GM12878 (cell line): ENCODE measurements around the gene PLEKHA6. TPM values are rescaled to one million over a fixed set of nuclear protein-coding genes. Genes with fewer than 3 reads are reported as not detected.
A peak's percentile ranks its signal among the peaks of the same experiment; 100 is the strongest.

ENCODE experiments used
- ATAC-seq: fragments of 200-7000 bp; cut with Tn5 transposase; 3 replicates; pipeline ENCODE4 v1.9.1; 2020; ENCODE audit warnings: mild to moderate bottlenecking, moderate library complexity
- BruUV-seq: library from RNA; stranded (reverse); fragments of 400-500 nt; replicated peaks from 2 replicates; lab custom pipeline; 2021; lab: Mats Ljungman, UMichigan
- CTCF ChIA-PET: fragments of 300-600 bp; sonication (Branson Sonifier 250); formaldehyde crosslinking; extraction: SDS; loops from one replicate; lab custom pipeline; 2021; ENCODE audit warnings: inconsistent platforms; lab: Yijun Ruan, JAX
- POLR2A ChIA-PET: fragments of 350-600 bp; formaldehyde crosslinking; extraction: SDS; loops from one replicate; lab custom pipeline; 2021; ENCODE audit warnings: inconsistent platforms; lab: Charles Lee
- RAD21 ChIA-PET: fragments of 300-600 bp; sonication (Branson Sonifier 250); formaldehyde crosslinking; loops from one replicate; lab custom pipeline; 2023; ENCODE audit warnings: antibody characterized with exemption; ENCODE audit not compliant: unreplicated experiment; lab: Charles Lee
- SMC1A ChIA-PET: fragments of 300-600 bp; sonication (Branson Sonifier 250); formaldehyde crosslinking; loops from one replicate; lab custom pipeline; 2023; ENCODE audit not compliant: unreplicated experiment, uncharacterized antibody; lab: Charles Lee
- DNase-seq: peaks from one replicate; pipeline ENCODE4 v3.0.0-alpha.2; 2011; ENCODE audit warnings: low read depth, low spot score
- FAIRE-seq: peaks from 3 replicates; lab custom pipeline; 2011; peaks lifted over from hg19 to GRCh38; lab: Jason Lieb, UNC
- H2AFZ ChIP-seq: 2 replicates; pipeline ENCODE4 v1.6.0; 2011; ENCODE audit warnings: low read depth, low read length, control low read depth; ENCODE audit not compliant: control insufficient read depth
- H3K27ac ChIP-seq: 2 replicates; pipeline ENCODE4 v1.5.1; 2011; ENCODE audit warnings: control low read depth; ENCODE audit not compliant: control insufficient read depth, insufficient read depth
- H3K27me3 ChIP-seq, 2 experiments: replicated peaks in 1 of 2; 2 replicates each; pipeline versions ENCODE4 v1.6.0 to v1.6.1; 2011; ENCODE audit warnings: low read length in 1 of 2; ENCODE audit not compliant: control insufficient read depth in 2 of 2, insufficient read depth in 2 of 2
- H3K36me3 ChIP-seq, 2 experiments: 2 replicates each; pipeline ENCODE4 v1.5.1; 2011; ENCODE audit warnings: low read length in 1 of 2; ENCODE audit not compliant: control insufficient read depth in 2 of 2, insufficient read depth in 2 of 2
- H3K4me1 ChIP-seq: 2 replicates; pipeline ENCODE4 v1.6.1; 2011; ENCODE audit warnings: mild to moderate bottlenecking, low read length, moderate library complexity, mixed read lengths; ENCODE audit not compliant: control insufficient read depth, insufficient read depth
- H3K4me2 ChIP-seq: 2 replicates; pipeline ENCODE4 v1.6.0; 2011; ENCODE audit warnings: control low read depth; ENCODE audit not compliant: control insufficient read depth, insufficient read depth
- H3K4me3 ChIP-seq: fragments of 200-600 bp; sonication (generic); 2 replicates; pipeline ENCODE4 v1.5.1; 2016
- H3K79me2 ChIP-seq: 2 replicates; pipeline ENCODE4 v1.6.0; 2011; ENCODE audit warnings: low read length; ENCODE audit not compliant: control insufficient read depth, insufficient read depth
- H3K9ac ChIP-seq: 2 replicates; pipeline ENCODE4 v1.8.0; 2011; ENCODE audit warnings: low read length, control low read depth, mixed read lengths; ENCODE audit not compliant: control insufficient read depth, insufficient read depth
- H3K9me3 ChIP-seq: replicated peaks from 3 replicates; pipeline ENCODE4 v1.5.1; 2011; ENCODE audit warnings: mild to moderate bottlenecking, low read length; ENCODE audit not compliant: control insufficient read depth, insufficient read depth
- H4K20me1 ChIP-seq: 2 replicates; pipeline ENCODE4 v1.6.0; 2011; ENCODE audit not compliant: control insufficient read depth, insufficient read depth
- IKZF2 ChIP-seq, 2 experiments: fragments of 450-650 bp; IDR thresholded peaks; 2 replicates each; pipeline ENCODE4 v1.6.1; 2017; ENCODE audit warnings: mild to moderate bottlenecking in 2 of 2, moderate library complexity in 2 of 2
- ZNF274 ChIP-seq: IDR thresholded peaks from one replicate; pipeline ENCODE4 v1.8.0; 2011; ENCODE audit not compliant: insufficient read length, insufficient read depth
- WGBS: methylation state at CpG from one replicate; pipeline ENCODE4 v1.1.6; 2016; ENCODE audit warnings: low lambda C conversion rate; ENCODE audit not compliant: insufficient replicate concordance, insufficient coverage; ENCODE audit errors: missing lambda C conversion rate; 5-methylcytosine and 5-hydroxymethylcytosine counted together
- in situ Hi-C: fragments of 300-500 bp; cut with MboI; formaldehyde crosslinking; loops from 9 replicates; pipeline ENCODE4 v1.14.3; 2018; ENCODE audit warnings: mixed read lengths
- intact Hi-C: fragments of 100-400 bp; cut with micrococcal nuclease; formaldehyde crosslinking; loops from one replicate; pipeline ENCODE4 v1.14.2; 2022; ENCODE audit not compliant: unreplicated experiment
- polyA plus RNA-seq, 11 experiments: library from polyadenylated mRNA; depleted of rRNA in 4 of 11; unstranded in 6 of 11; stranded (reverse) in 5 of 11; fragments of >200 nt; fragmentation: Nextera tagmentation in 4 of 11; fragmentation: Illumina TruSeq in 1 of 11; extraction: Ambion mirVana in 4 of 11; extraction: Trizol in 1 of 11; gene quantifications; 1 replicate in 1 of 11; 2 replicates in 10 of 11; pipeline versions ENCODE4 v1.2.1 to v1.2.3, GENCODE V29; 2011 to 2016; ENCODE audit warnings: inconsistent platforms in 2 of 11, missing spikeins in 2 of 11, low read depth in 1 of 11
- total RNA-seq, 4 experiments: library from RNA; depleted of rRNA in 3 of 4; stranded (reverse); fragments of >200 nt in 3 of 4; fragmentation: Illumina TruSeq in 1 of 4; extraction: Trizol in 1 of 4; gene quantifications; 2 replicates each; pipeline versions ENCODE4 v1.2.1 to v1.2.3, GENCODE V29; 2013 to 2021
- TF ChIP-seq, protein P1 (sequence below): IDR thresholded peaks from 2 replicates; pipeline ENCODE4 v1.6.1; 2012; ENCODE audit warnings: mild to moderate bottlenecking, low read depth, low read length

PLEKHA6 gene
- total and polyA plus RNA-seq, 10 of the 15 experiments (the other 5 are each of a cell fraction or from before 2014, with no cell fraction given), result 0.04 to 0.81 (median 0.19) TPM; not detected in 4

DNA sequence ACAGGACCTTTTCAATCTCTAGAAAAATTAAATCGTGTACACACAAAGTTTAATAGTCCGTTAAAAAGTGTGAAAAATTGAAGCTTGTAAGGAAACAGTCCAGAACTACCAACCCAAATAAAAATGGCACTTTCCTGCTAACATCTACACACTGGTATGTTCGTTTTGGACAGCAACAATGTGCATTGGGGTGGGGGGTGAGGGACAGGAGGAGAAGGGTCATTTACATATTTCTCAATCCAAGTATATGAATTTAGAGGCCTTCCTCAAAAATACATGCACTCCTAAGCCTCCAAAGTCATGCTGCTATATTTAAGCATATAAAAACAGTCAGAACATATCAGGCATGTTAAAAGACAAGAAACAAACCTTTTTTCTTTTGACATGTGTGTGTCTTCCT lies 49.4 kb upstream of the PLEKHA6 start:
- intact Hi-C loops, result no loop called here
- peak overlapping the region; percentile 98 for H3K9ac ChIP-seq
- peak overlapping the region; percentile 92 for H3K4me2 ChIP-seq
- ChIA-PET SMC1A (interaction anchor here (1.3 to 2.3 kb wide), 5 partner anchors 10 to 97 kb away, joined by 6 to 11 read pairs (median 9); no protein-coding TSS in a partner anchor), RAD21 (interaction anchor here (0.6 to 2.6 kb wide), 6 partner anchors 12 to 85 kb away, joined by 3 to 11 read pairs (median 4); partner anchors contain the start of gene PIK3C2B), CTCF (interaction anchor here (1.0 to 4.7 kb wide), 5 partner anchors 11 to 94 kb away, joined by 3 to 73 read pairs (median 7); no protein-coding TSS in a partner anchor), POLR2A (no interaction called here)
- DNase-seq, result no peak
- H3K27ac ChIP-seq, result peak overlapping the region; percentile 99
- peaks cover 0 to 13% of the 10 kb centered on the region in 2 experiments; a peak in 3 of 4 replicates for H3K36me3 ChIP-seq
- no peaks in the 10 kb centered on the region for H3K4me1 ChIP-seq
- WGBS, result 2% methylated on average over 3 of the region's 3 CpGs
- H3K79me2 ChIP-seq, result peaks cover 77% of the 10 kb centered on the region
- TF ChIP-seq, protein P1, sequence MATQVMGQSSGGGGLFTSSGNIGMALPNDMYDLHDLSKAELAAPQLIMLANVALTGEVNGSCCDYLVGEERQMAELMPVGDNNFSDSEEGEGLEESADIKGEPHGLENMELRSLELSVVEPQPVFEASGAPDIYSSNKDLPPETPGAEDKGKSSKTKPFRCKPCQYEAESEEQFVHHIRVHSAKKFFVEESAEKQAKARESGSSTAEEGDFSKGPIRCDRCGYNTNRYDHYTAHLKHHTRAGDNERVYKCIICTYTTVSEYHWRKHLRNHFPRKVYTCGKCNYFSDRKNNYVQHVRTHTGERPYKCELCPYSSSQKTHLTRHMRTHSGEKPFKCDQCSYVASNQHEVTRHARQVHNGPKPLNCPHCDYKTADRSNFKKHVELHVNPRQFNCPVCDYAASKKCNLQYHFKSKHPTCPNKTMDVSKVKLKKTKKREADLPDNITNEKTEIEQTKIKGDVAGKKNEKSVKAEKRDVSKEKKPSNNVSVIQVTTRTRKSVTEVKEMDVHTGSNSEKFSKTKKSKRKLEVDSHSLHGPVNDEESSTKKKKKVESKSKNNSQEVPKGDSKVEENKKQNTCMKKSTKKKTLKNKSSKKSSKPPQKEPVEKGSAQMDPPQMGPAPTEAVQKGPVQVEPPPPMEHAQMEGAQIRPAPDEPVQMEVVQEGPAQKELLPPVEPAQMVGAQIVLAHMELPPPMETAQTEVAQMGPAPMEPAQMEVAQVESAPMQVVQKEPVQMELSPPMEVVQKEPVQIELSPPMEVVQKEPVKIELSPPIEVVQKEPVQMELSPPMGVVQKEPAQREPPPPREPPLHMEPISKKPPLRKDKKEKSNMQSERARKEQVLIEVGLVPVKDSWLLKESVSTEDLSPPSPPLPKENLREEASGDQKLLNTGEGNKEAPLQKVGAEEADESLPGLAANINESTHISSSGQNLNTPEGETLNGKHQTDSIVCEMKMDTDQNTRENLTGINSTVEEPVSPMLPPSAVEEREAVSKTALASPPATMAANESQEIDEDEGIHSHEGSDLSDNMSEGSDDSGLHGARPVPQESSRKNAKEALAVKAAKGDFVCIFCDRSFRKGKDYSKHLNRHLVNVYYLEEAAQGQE, result peak; percentile 56; the same call in 1 of the 2 replicates
- TF ChIP-seq IKZF2 (IDR thresholded peaks at IDR 0.05), result no peak
- no peak for TF ChIP-seq ZNF274
- in situ Hi-C loops, result no loop called here
- FAIRE-seq, result no peak
- H3K27me3 ChIP-seq, result no peaks in the 10 kb centered on the region
- H4K20me1 ChIP-seq, result peaks cover 13% of the 10 kb centered on the region
- H3K9me3 ChIP-seq, result no peaks in the 10 kb centered on the region
- no TSS peak for BruUV-seq
- ATAC-seq, result no peak
- no peak overlapping the region for H2AFZ ChIP-seq
- H3K4me3 ChIP-seq, result peak overlapping the region; percentile 87
